Lower leg skin (tissue), 4 donors: ENCODE results near the gene MKLN1. TPM values are rescaled to one million over a fixed set of nuclear protein-coding genes. Genes with fewer than 3 reads are reported as not detected.

Source experiments
- DNase-seq, 2 donors: peaks; one replicate each; pipeline ENCODE4 v3.0.0-alpha.2; 2019; ENCODE audit warnings: low spot score in 2 of 2
- H3K4me3 ChIP-seq: fragments of 200-600 bp; sonication (generic); 2 replicates; pipeline ENCODE4 v1.5.1; 2017; ENCODE audit warnings: mild to moderate bottlenecking, low read depth; ENCODE audit not compliant: poor library complexity, severe bottlenecking
- CTCF ChIP-seq, 3 donors: fragments of 450-650 bp; IDR thresholded peaks; one replicate each; pipeline ENCODE4 v1.5.1; 2016; ENCODE audit warnings: antibody characterized with exemption in 3 of 3, mild to moderate bottlenecking in 3 of 3, moderate library complexity in 2 of 3
- POLR2A ChIP-seq, 2 donors: fragments of 450-650 bp; IDR thresholded peaks; one replicate each; pipeline ENCODE4 v1.6.1; 2016 to 2017; ENCODE audit warnings: antibody characterized with exemption in 2 of 2, mild to moderate bottlenecking in 1 of 2, moderate library complexity in 1 of 2
- WGBS, 2 donors: methylation state at CpG; one replicate each; pipeline ENCODE4 v1.1.5; 2018; 5-methylcytosine and 5-hydroxymethylcytosine counted together
- intact Hi-C: fragments of 100-400 bp; cut with DNase I; formaldehyde crosslinking; loops from one replicate; pipeline ENCODE4 v1.15.0; 2023; ENCODE audit warnings: low total_unique reads
- total RNA-seq, 4 donors: library from RNA; depleted of rRNA; stranded (reverse); fragments of >200 nt; gene quantifications; one replicate each; pipeline ENCODE4 v1.1.0, GENCODE V29; 2016

The MKLN1 gene
- total RNA-seq, 4 donors from 2014 or later, result 25.7 to 37.8 (median 31.3) TPM

- WGBS, 2 donors, result 83 to 88% methylated on average over 2 of the region's 2 CpGs
- H3K4me3 ChIP-seq, result no peak overlapping the region
- intact Hi-C loops, result no loop called here
- DNase-seq, result no peak
- TF ChIP-seq CTCF (IDR thresholded peaks at IDR 0.05), result no peak
- no peak for TF ChIP-seq POLR2A (IDR thresholded peaks at IDR 0.05)
Measured at GRCh38 chr7:131342864-131343442, 15.3 kb downstream of the MKLN1 start.

GRCh38 chr7:131346885-131347592 is 19.4 kb downstream of the MKLN1 start:
- no peak for DNase-seq
- intact Hi-C loops, result no loop called here
- 43 to 45% methylated on average over 3 of the region's 3 CpGs for WGBS, 2 donors
- TF ChIP-seq POLR2A (IDR thresholded peaks at IDR 0.05), result no peak
- TF ChIP-seq CTCF (IDR thresholded peaks at IDR 0.05), result no peak
- no peak overlapping the region for H3K4me3 ChIP-seq

- 64% methylated on average over 2 of the region's 2 CpGs for WGBS, 2 donors
- H3K4me3 ChIP-seq, result no peak overlapping the region
- TF ChIP-seq CTCF (IDR thresholded peaks at IDR 0.05) (no peak), POLR2A (IDR thresholded peaks at IDR 0.05) (no peak)
- intact Hi-C loops, result no loop called here
- no peak for DNase-seq
Measured at GRCh38 chr7:131352032-131352431, 24.4 kb downstream of the MKLN1 start.

DNA sequence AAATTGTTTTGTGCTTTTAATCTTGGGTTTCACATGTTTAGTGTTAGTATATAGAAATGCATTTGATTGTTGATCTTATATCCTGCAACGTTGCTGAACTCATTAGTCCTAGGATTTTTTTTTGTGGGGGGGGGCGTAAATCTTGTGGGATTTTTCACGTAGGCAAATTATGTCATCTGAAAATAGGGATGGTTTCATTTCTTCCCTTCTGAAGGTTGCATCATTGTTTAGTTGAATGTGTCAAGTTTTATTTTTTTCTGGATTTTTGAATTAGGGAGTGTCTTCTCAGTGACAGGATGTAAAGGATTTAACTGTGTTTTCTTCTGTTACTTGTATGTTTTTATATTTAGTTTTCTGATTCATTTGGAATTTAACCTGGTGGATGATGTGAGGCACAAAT is 26.7 kb downstream of the MKLN1 start:
- no peak overlapping the region for H3K4me3 ChIP-seq
- no peak for DNase-seq
- intact Hi-C loops, result no loop called here
- WGBS, 2 donors, result 42 to 43% methylated on average over 3 of the region's 3 CpGs
- no peak for TF ChIP-seq POLR2A (IDR thresholded peaks at IDR 0.05)
- TF ChIP-seq CTCF (IDR thresholded peaks at IDR 0.05), result no peak

DNA sequence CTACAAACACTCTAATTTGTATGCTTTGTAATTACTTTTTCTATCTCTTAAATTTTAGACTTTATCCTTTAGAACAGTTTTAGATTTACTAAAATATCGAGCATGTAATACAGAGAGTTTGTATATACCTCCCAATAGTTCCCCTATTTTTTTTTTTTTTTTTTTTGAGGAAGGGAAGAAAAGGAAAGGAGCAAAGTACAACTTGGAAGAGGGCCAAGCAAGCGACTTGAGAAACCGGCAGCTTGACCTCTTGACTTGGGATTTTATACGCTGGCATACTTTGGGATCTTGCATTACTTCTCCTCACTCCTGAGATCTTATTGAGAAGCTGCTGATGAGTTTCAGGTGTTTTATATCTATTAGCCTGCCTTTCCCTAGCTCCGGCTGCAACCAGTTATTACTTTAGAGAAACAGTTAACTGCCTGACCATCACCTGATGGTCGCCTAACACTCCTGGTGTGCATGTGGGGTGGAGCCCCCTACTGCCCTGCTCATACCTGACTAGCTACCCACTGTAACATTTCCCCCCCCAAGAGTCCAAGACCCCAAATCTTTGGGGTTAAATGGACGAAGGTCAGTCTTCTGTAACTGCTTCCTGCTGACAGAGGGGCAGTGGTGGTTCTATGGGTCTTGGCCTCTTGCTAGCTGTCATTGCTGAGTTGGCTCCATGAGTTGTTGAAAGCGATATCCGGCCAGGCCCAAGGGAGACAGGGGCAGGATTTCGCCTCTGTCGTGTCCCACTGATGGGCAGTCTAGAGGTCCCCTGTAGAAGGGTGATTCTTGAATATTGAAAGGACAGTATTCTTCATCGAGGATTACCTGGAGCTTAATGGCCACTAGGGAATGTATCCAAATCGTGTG is 28.5 kb downstream of the MKLN1 start:
- intact Hi-C loops, result no loop called here
- no peak for TF ChIP-seq CTCF (IDR thresholded peaks at IDR 0.05)
- TF ChIP-seq POLR2A (IDR thresholded peaks at IDR 0.05), result no peak
- 79 to 88% methylated on average over 13 of the region's 13 CpGs for WGBS, 2 donors
- DNase-seq, result no peak
- no peak overlapping the region for H3K4me3 ChIP-seq
